K562 (cell line): Measurements from ENCODE around the gene PTPRG. TPM values are rescaled to one million over a fixed set of nuclear protein-coding genes. Genes with fewer than 3 reads are reported as not detected.

Experiments used
- ATAC-seq: fragments of 200-7000 bp; cut with Tn5 transposase; 3 replicates; pipeline ENCODE4 v1.9.1; 2020; ENCODE audit warnings: moderate library complexity
- BruUV-seq: library from RNA; stranded (reverse); fragments of 400-500 nt; replicated peaks from 2 replicates; lab custom pipeline; 2021; lab: Mats Ljungman, UMichigan
- CTCF ChIA-PET: fragments of 300-600 bp; formaldehyde crosslinking; extraction: SDS; loops from one replicate; lab custom pipeline; 2021; ENCODE audit warnings: low intra/inter-chr PET ratio; lab: Yijun Ruan, JAX
- POLR2A ChIA-PET: fragments of 300-600, 350-650 bp; sonication (Branson Sonifier 250); formaldehyde crosslinking; extraction: SDS; loops from one replicate; lab custom pipeline; 2021; ENCODE audit warnings: antibody characterized with exemption, inconsistent platforms; lab: Yijun Ruan, JAX
- DNase-seq, 4 experiments: peaks; one replicate each; pipeline versions ENCODE4 v3.0.0 to v3.0.0-alpha.2; 2011 to 2018; ENCODE audit warnings: low spot score in 3 of 4, mixed read lengths in 3 of 4; ENCODE audit errors: extremely low read depth in 1 of 4
- FAIRE-seq: peaks from 2 replicates; lab custom pipeline; 2011; peaks lifted over from hg19 to GRCh38; lab: Jason Lieb, UNC
- H2AFZ ChIP-seq: 2 replicates; pipeline ENCODE4 v1.6.0; 2011; ENCODE audit warnings: low read depth, low read length, control low read depth, inconsistent platforms
- H3K27ac ChIP-seq: fragments of 200-600 bp; 3 replicates; pipeline ENCODE4 v1.8.0; 2011; ENCODE audit warnings: low read depth, mild to moderate bottlenecking, control low read depth, inconsistent platforms, low read length, moderate library complexity, mixed read lengths; ENCODE audit errors: extremely low read depth
- H3K27me3 ChIP-seq, 2 experiments: fragments of 300-600 bp in 1 of 2; 2 replicates in 1 of 2; 3 replicates in 1 of 2; pipeline versions ENCODE4 v1.6.0 to v1.8.0; 2011; ENCODE audit warnings: inconsistent platforms in 2 of 2, low read length in 2 of 2, mild to moderate bottlenecking in 1 of 2, mixed read lengths in 1 of 2, moderate library complexity in 1 of 2; ENCODE audit not compliant: control insufficient read depth in 2 of 2, insufficient read depth in 2 of 2
- H3K36me3 ChIP-seq: fragments of 300-600 bp; 3 replicates; pipeline ENCODE4 v1.8.0; 2011; ENCODE audit warnings: mild to moderate bottlenecking, low read length, inconsistent platforms; ENCODE audit not compliant: control insufficient read depth, insufficient read depth
- H3K4me1 ChIP-seq, 2 experiments: fragments of 200-600 bp in 1 of 2; replicated peaks in 1 of 2; 2 replicates in 1 of 2; 3 replicates in 1 of 2; pipeline versions ENCODE4 v1.5.1 to v1.8.0; 2011; ENCODE audit warnings: inconsistent platforms in 2 of 2, low read length in 2 of 2, mild to moderate bottlenecking in 1 of 2, mixed read lengths in 1 of 2, moderate library complexity in 1 of 2; ENCODE audit not compliant: control insufficient read depth in 2 of 2, insufficient read depth in 2 of 2
- H3K4me2 ChIP-seq: 2 replicates; pipeline ENCODE4 v1.6.1; 2011; ENCODE audit warnings: low read length, control low read depth, inconsistent platforms, mixed read lengths; ENCODE audit not compliant: insufficient read depth
- H3K4me3 ChIP-seq: fragments of 200-600 bp; sonication (generic), shearing (Covaris generic); 2 replicates; pipeline ENCODE4 v1.5.1; 2016; ENCODE audit warnings: control low read depth, inconsistent platforms
- H3K79me2 ChIP-seq: fragments of 200-600 bp; 3 replicates; pipeline ENCODE4 v1.8.0; 2011; ENCODE audit warnings: low read length, inconsistent platforms; ENCODE audit not compliant: control insufficient read depth, insufficient read depth
- H3K9ac ChIP-seq, 2 experiments: 2 replicates each; pipeline versions ENCODE4 v1.6.0 to v1.6.1; 2011; ENCODE audit warnings: low read depth in 2 of 2, low read length in 2 of 2, control low read depth in 1 of 2, inconsistent platforms in 1 of 2, mild to moderate bottlenecking in 1 of 2, mixed read lengths in 1 of 2; ENCODE audit not compliant: insufficient read depth in 1 of 2
- H3K9me1 ChIP-seq: one replicate; pipeline ENCODE4 v1.6.0; 2011; ENCODE audit warnings: inconsistent platforms, mild to moderate bottlenecking, low read length, moderate library complexity; ENCODE audit not compliant: control insufficient read depth, insufficient read depth
- H3K9me3 ChIP-seq: replicated peaks from 2 replicates; pipeline ENCODE4 v1.5.1; 2011; ENCODE audit warnings: low read depth, low read length, inconsistent platforms; ENCODE audit not compliant: control insufficient read depth, insufficient read depth
- H4K20me1 ChIP-seq: replicated peaks from 2 replicates; pipeline ENCODE4 v1.6.1; 2011; ENCODE audit warnings: low read length, inconsistent platforms, mixed read lengths; ENCODE audit not compliant: control insufficient read depth, insufficient read depth
- CAMTA2 ChIP-seq: fragments of 250-450 bp; sonication (Bioruptor Pico); conservative IDR thresholded peaks from 2 replicates; pipeline ENCODE4 v1.5.1; 2022
- KLF6 ChIP-seq: fragments of 250-450 bp; sonication (Bioruptor Pico); IDR thresholded peaks from 2 replicates; pipeline ENCODE4 v1.4.0; 2020; ENCODE audit warnings: mild to moderate bottlenecking, moderate library complexity, borderline replicate concordance
- MCM2 ChIP-seq: fragments of 450-650 bp; IDR thresholded peaks from 2 replicates; pipeline ENCODE4 v1.6.1; 2017; ENCODE audit warnings: low read depth, mild to moderate bottlenecking
- NCOA1 ChIP-seq: fragments of 450-650 bp; IDR thresholded peaks from 2 replicates; pipeline ENCODE4 v1.6.1; 2016; ENCODE audit warnings: low read depth
- ZBTB11 ChIP-seq, 3 experiments: fragments of 200-800 bp in 1 of 3; fragments of 250-450 bp in 1 of 3; fragments of 450-650 bp in 1 of 3; sonication (Bioruptor Pico) in 1 of 3; sonication (Bioruptor generic) in 1 of 3; formaldehyde crosslinking in 1 of 3; IDR thresholded peaks; 2 replicates each; pipeline versions ENCODE4 v1.6.1 to v1.8.0; 2016 to 2022; ENCODE audit warnings: mild to moderate bottlenecking in 2 of 3, missing genetic modification characterization in 2 of 3, missing compliant biosample characterization in 1 of 3, moderate library complexity in 1 of 3
- ZNF316 ChIP-seq: fragments of 450-650 bp; IDR thresholded peaks from 2 replicates; pipeline ENCODE4 v1.6.1; 2016
- ZNF444 ChIP-seq: fragments of 250-450 bp; sonication (Bioruptor Pico); IDR thresholded peaks from 2 replicates; pipeline ENCODE4 v1.4.0; 2020; ENCODE audit warnings: mild to moderate bottlenecking, moderate library complexity
- WGBS: fragments of 100-300 bp; shearing (Covaris generic); methylation state at CpG from one replicate; pipeline ENCODE4 v1.1.6; 2016; ENCODE audit warnings: low coverage, mixed read lengths; ENCODE audit not compliant: insufficient coverage; ENCODE audit errors: missing lambda C conversion rate; 5-methylcytosine and 5-hydroxymethylcytosine counted together
- in situ Hi-C: fragments of 300-500 bp; cut with MboI; formaldehyde crosslinking; loops from 4 replicates; pipeline ENCODE4 v1.15.0; 2018; ENCODE audit warnings: inconsistent platforms, mixed read lengths
- intact Hi-C: fragments of 100-400 bp; cut with micrococcal nuclease; formaldehyde crosslinking; loops from 2 replicates; pipeline ENCODE4 v1.14.2; 2022
- polyA plus RNA-seq, 8 experiments: library from polyadenylated mRNA; depleted of rRNA in 4 of 8; stranded (reverse) in 5 of 8; unstranded in 3 of 8; fragments of >200 nt; fragmentation: Nextera tagmentation in 2 of 8; fragmentation: Illumina TruSeq in 1 of 8; extraction: Ambion mirVana in 2 of 8; extraction: Trizol in 1 of 8; gene quantifications; 2 replicates each; pipeline versions ENCODE4 v1.2.1 to v1.2.3, GENCODE V29; 2011 to 2014; ENCODE audit warnings: inconsistent platforms in 1 of 8, missing spikeins in 1 of 8
- total RNA-seq, 7 experiments: library from RNA; depleted of rRNA in 6 of 7; stranded (reverse); fragments of >200 nt in 6 of 7; fragmentation: Illumina TruSeq in 2 of 7; extraction: Trizol in 2 of 7; gene quantifications; 2 replicates each; pipeline versions ENCODE4 v1.2.1 to v1.2.3, GENCODE V29; 2011 to 2021; ENCODE audit warnings: low replicate concordance in 1 of 7

The PTPRG gene
- total and polyA plus RNA-seq, 9 of the 15 experiments (the other 6 are each of a cell fraction or from before 2014, with no cell fraction given) = 0.16 TPM; not detected in 8

GRCh38 chr3:62318365-62318751, 757.0 kb downstream of the PTPRG start (continued):
- TF ChIP-seq ZBTB11 (CRISPR knock-in tag; IDR thresholded peaks at IDR 0.05) (peak in 1 of 3 experiments; percentile 55; a peak in 1 of 6 replicates), CAMTA2 (CRISPR knock-in tag) (no peak), MCM2 (no peak)

DNA sequence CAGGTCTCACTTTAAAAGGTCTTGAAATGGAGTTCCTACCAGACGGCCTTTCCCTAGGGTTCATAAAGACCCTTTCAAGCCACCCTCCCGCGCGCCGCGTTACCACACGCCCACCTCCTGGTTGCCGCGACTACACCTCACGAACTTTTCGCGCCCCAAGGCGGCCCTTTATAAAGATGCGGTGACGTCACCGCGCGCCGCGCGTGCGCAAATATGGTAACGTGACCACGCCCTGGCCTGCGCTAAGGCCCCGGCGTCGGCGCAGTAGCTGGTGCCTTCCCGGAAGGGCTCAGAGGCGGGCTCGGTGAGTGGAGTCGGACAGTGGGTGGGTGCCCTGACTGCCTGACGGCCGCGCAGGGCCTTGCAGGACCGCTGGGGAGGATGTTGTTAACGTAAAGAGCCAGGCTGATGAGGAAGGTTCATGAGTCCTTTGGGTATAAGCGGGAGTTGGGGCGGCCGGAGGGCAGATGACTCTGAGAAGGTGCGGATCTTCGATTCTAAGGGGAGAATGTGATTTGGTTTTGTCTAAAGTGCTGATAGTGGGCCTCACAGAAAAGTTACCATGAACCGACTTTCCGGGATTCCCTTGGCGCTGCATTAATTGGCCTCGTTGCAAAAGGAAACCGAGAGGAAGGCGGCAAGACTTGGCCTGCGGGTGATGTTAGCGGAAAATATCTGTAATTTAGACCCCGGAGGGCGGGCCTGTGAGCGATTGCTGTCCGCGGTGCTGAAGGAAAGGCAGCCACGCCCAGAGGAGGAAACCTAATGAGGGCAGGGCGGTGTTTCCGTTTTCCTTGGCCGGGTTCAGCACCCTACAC, 757.6 kb downstream of the PTPRG start:
- ATAC-seq (no peak), FAIRE-seq (no peak), DNase-seq (peak in 3 of 4 experiments; percentile 2 to 4 (median 4))
- Histone ChIP-seq H3K36me3 (no peaks in the 10 kb centered on the region), H3K9me3 (no peaks in the 10 kb centered on the region), H3K27ac (no peak overlapping the region), H3K9me1 (no peaks in the 10 kb centered on the region), H3K4me2 (no peak overlapping the region), H3K79me2 (no peaks in the 10 kb centered on the region), H4K20me1 (no peaks in the 10 kb centered on the region), H3K4me3 (no peak overlapping the region), H3K4me1 (no peaks in the 10 kb centered on the region), H3K9ac (no peak overlapping the region), H2AFZ (no peak overlapping the region), H3K27me3 (no peaks in the 10 kb centered on the region)
- in situ Hi-C loops (no loop called here), intact Hi-C loops (no loop called here)
- no TSS peak for BruUV-seq
- ChIA-PET CTCF (no interaction called here), POLR2A (interaction anchor here (0.8 kb wide), 1 partner anchor 242 kb away, joined by 3 read pairs; no protein-coding TSS in a partner anchor)
- WGBS = 20% methylated on average over 35 of the region's 60 CpGs
- TF ChIP-seq ZNF316 (0 out of 2 replicates have a peak, but pooled peaks have one; percentile 9), ZNF444 (CRISPR knock-in tag) (no peak), KLF6 (CRISPR knock-in tag) (no peak), NCOA1 (no peak)
